Fibroblast of lung (primary cell): ENCODE measurements around the gene DR1. TPM values are rescaled to one million over a fixed set of nuclear protein-coding genes. Genes with fewer than 3 reads are reported as not detected.
A peak's percentile ranks its signal among the peaks of the same experiment; 100 is the strongest.

Experiments used
- DNase-seq, 2 donors: peaks; one replicate each; pipeline versions ENCODE4 v3.0.0 to v3.0.0-alpha.2; 2010; ENCODE audit warnings: low read depth in 2 of 2
- H2AFZ ChIP-seq: 2 replicates; pipeline ENCODE4 v1.5.1; 2012; ENCODE audit warnings: low read length, control low read depth, inconsistent platforms
- H3K27ac ChIP-seq: 2 replicates; pipeline ENCODE4 v1.5.1; 2011; ENCODE audit warnings: low read length, control low read depth; ENCODE audit not compliant: insufficient read depth
- H3K27me3 ChIP-seq: 2 replicates; pipeline ENCODE4 v1.5.1; 2011; ENCODE audit warnings: mild to moderate bottlenecking, low read length; ENCODE audit not compliant: control insufficient read depth, insufficient read depth
- H3K36me3 ChIP-seq: 2 replicates; pipeline ENCODE4 v1.5.1; 2011; ENCODE audit warnings: low read length; ENCODE audit not compliant: control insufficient read depth, insufficient read depth
- H3K4me1 ChIP-seq: 2 replicates; pipeline ENCODE4 v1.5.1; 2011; ENCODE audit warnings: low read length; ENCODE audit not compliant: control insufficient read depth, insufficient read depth; ENCODE audit errors: extremely low read depth
- H3K4me2 ChIP-seq: 2 replicates; pipeline ENCODE4 v1.5.1; 2011; ENCODE audit warnings: low read length, control low read depth; ENCODE audit not compliant: insufficient read depth; ENCODE audit errors: extremely low read depth
- H3K4me3 ChIP-seq, 4 experiments: fragments of 200-600 bp in 1 of 4; sonication (generic) in 1 of 4; replicated peaks in 1 of 4; 2 replicates each; pipeline ENCODE4 v1.5.1; 2011 to 2016; ENCODE audit warnings: low read length in 4 of 4, low read depth in 3 of 4, mild to moderate bottlenecking in 3 of 4, control low read depth in 2 of 4, inconsistent platforms in 1 of 4, mixed read lengths in 1 of 4; ENCODE audit not compliant: insufficient read depth in 1 of 4; ENCODE audit errors: control extremely low read depth in 1 of 4
- H3K79me2 ChIP-seq: 2 replicates; pipeline ENCODE4 v1.5.1; 2012; ENCODE audit warnings: mild to moderate bottlenecking, low read length, inconsistent platforms; ENCODE audit not compliant: control insufficient read depth, insufficient read depth
- H3K9ac ChIP-seq: 2 replicates; pipeline ENCODE4 v1.5.1; 2011; ENCODE audit warnings: mild to moderate bottlenecking, low read length, control low read depth; ENCODE audit not compliant: insufficient read depth
- H3K9me3 ChIP-seq: 2 replicates; pipeline ENCODE4 v1.5.1; 2012; ENCODE audit warnings: low read depth, low read length; ENCODE audit not compliant: control insufficient read depth, insufficient read depth
- H4K20me1 ChIP-seq: 2 replicates; pipeline ENCODE4 v1.5.1; 2011; ENCODE audit warnings: low read length; ENCODE audit not compliant: control insufficient read depth, insufficient read depth; ENCODE audit errors: extremely low read depth
- EZH2 ChIP-seq: IDR thresholded peaks from 2 replicates; pipeline ENCODE4 v1.5.1; 2012; ENCODE audit warnings: low read length, control low read depth, mild to moderate bottlenecking; ENCODE audit errors: missing control alignments
- polyA plus RNA-seq, 2 donors: library from polyadenylated mRNA; depleted of rRNA in 1 of 2; stranded (reverse) in 1 of 2; unstranded in 1 of 2; fragments of >200 nt; gene quantifications; 2 replicates each; pipeline ENCODE4 v1.2.1, GENCODE V29; 2011 to 2012; ENCODE audit warnings: missing spikeins in 1 of 2
- total RNA-seq: library from RNA; depleted of rRNA; stranded (reverse); fragments of >200 nt; gene quantifications from 2 replicates; pipeline ENCODE4 v1.2.1, GENCODE V29; 2014
- TF ChIP-seq, protein P1 (sequence below), 2 donors: IDR thresholded peaks in 1 of 2; conservative IDR thresholded peaks in 1 of 2; 1 replicate in 1 of 2; 2 replicates in 1 of 2; pipeline ENCODE4 v1.5.1; 2011 to 2012; ENCODE audit warnings: low read length in 2 of 2, control low read depth in 1 of 2, inconsistent platforms in 1 of 2, low read depth in 1 of 2, mild to moderate bottlenecking in 1 of 2

The DR1 gene
- total and polyA plus RNA-seq, 2 donors (not counting 1 experiment from before 2014, with no cell fraction given): 35.0 to 41.2 TPM

GRCh38 chr1:93330617-93331016 lies 15.1 kb upstream of the DR1 start:
- Histone ChIP-seq H2AFZ (no peak overlapping the region), H3K27me3 (no peaks in the 10 kb centered on the region), H3K4me2 (no peak overlapping the region), H3K4me3 (no peak overlapping the region), H3K36me3 (no peaks in the 10 kb centered on the region), H3K9me3 (no peaks in the 10 kb centered on the region), H3K79me2 (no peaks in the 10 kb centered on the region), H3K4me1 (peaks cover 8% of the 10 kb centered on the region), H3K9ac (no peak overlapping the region), H3K27ac (no peak overlapping the region), H4K20me1 (no peaks in the 10 kb centered on the region)
- DNase-seq: no peak
- TF ChIP-seq, protein P1, sequence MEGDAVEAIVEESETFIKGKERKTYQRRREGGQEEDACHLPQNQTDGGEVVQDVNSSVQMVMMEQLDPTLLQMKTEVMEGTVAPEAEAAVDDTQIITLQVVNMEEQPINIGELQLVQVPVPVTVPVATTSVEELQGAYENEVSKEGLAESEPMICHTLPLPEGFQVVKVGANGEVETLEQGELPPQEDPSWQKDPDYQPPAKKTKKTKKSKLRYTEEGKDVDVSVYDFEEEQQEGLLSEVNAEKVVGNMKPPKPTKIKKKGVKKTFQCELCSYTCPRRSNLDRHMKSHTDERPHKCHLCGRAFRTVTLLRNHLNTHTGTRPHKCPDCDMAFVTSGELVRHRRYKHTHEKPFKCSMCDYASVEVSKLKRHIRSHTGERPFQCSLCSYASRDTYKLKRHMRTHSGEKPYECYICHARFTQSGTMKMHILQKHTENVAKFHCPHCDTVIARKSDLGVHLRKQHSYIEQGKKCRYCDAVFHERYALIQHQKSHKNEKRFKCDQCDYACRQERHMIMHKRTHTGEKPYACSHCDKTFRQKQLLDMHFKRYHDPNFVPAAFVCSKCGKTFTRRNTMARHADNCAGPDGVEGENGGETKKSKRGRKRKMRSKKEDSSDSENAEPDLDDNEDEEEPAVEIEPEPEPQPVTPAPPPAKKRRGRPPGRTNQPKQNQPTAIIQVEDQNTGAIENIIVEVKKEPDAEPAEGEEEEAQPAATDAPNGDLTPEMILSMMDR (conservative IDR thresholded peaks at IDR 0.05 in 1 of 2, IDR thresholded peaks at IDR 0.05 in 1 of 2; ENCODE audit: low read depth in 1 of 2, low read length in 2 of 2): no peak
- TF ChIP-seq EZH2: no peak

DNA sequence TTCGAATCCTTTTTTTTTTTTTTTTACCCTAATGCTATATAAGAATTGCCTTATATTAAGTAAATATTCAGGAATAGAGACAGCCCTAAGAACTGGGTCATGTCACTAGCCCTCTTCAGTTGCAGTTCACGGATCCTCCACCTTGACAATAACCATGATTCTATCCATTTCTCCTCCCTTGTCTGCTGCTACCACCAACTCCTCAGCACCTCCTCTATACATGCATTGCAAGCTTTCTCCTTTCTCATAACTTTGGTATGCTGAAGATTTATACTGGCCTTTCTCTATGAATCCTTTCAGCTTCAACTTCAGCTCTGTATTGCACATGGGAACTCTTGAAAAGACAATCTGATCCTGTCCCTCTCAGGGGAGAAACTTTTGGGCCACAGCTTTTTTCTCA lies 14.3 kb upstream of the DR1 start:
- no peak overlapping the region for H3K4me2 ChIP-seq
- H3K4me1 ChIP-seq: peaks cover 8% of the 10 kb centered on the region
- no peak overlapping the region for H3K4me3 ChIP-seq
- H3K27ac ChIP-seq: no peak overlapping the region
- no peaks in the 10 kb centered on the region for H3K36me3 ChIP-seq
- H3K9ac ChIP-seq: no peak overlapping the region
- no peaks in the 10 kb centered on the region for H4K20me1 ChIP-seq
- no peaks in the 10 kb centered on the region for H3K79me2 ChIP-seq
- peak in 1 of 2 donors; percentile 43 for DNase-seq
- H3K9me3 ChIP-seq: no peaks in the 10 kb centered on the region
- H3K27me3 ChIP-seq: no peaks in the 10 kb centered on the region
- TF ChIP-seq, protein P1 (conservative IDR thresholded peaks at IDR 0.05 in 1 of 2, IDR thresholded peaks at IDR 0.05 in 1 of 2; ENCODE audit: low read depth in 1 of 2, low read length in 2 of 2): no peak
- TF ChIP-seq EZH2: no peak
- H2AFZ ChIP-seq: no peak overlapping the region

- no peak overlapping the region for H3K9ac ChIP-seq
- no peaks in the 10 kb centered on the region for H3K36me3 ChIP-seq
- no peaks in the 10 kb centered on the region for H3K79me2 ChIP-seq
- H3K27ac ChIP-seq: no peak overlapping the region
- H3K9me3 ChIP-seq: no peaks in the 10 kb centered on the region
- no peak overlapping the region for H2AFZ ChIP-seq
- no peak overlapping the region for H3K4me3 ChIP-seq
- peaks cover 8% of the 10 kb centered on the region for H3K4me1 ChIP-seq
- H3K4me2 ChIP-seq: no peak overlapping the region
- no peaks in the 10 kb centered on the region for H4K20me1 ChIP-seq
- DNase-seq: no peak
- H3K27me3 ChIP-seq: no peaks in the 10 kb centered on the region
- TF ChIP-seq, protein P1 (conservative IDR thresholded peaks at IDR 0.05 in 1 of 2, IDR thresholded peaks at IDR 0.05 in 1 of 2; ENCODE audit: low read depth in 1 of 2, low read length in 2 of 2): no peak
- TF ChIP-seq EZH2: no peak
These were observed 13.3 kb upstream of the DR1 start for GRCh38 chr1:93332368-93332767.
